T follicular helper cell (primary cell): Measurements from ENCODE around the gene LMO2.
"Not testable (repeated sequence)": the region's sequence is repeated elsewhere in the genome, so short reads cannot be mapped to it uniquely, and the experiment has no call there.

Experiments used
- DNase-seq: peaks from one replicate; pipeline ENCODE4 v3.0.0-alpha.2; 2020; ENCODE audit warnings: low read depth
- total RNA-seq, 2 experiments: gene quantifications; one replicate each; lab custom pipeline; 2026; lab: John Stamatoyannopoulos, UW

Gene LMO2
- total RNA-seq: 0 to 0.04 reads per million in 2 experiments

DNA sequence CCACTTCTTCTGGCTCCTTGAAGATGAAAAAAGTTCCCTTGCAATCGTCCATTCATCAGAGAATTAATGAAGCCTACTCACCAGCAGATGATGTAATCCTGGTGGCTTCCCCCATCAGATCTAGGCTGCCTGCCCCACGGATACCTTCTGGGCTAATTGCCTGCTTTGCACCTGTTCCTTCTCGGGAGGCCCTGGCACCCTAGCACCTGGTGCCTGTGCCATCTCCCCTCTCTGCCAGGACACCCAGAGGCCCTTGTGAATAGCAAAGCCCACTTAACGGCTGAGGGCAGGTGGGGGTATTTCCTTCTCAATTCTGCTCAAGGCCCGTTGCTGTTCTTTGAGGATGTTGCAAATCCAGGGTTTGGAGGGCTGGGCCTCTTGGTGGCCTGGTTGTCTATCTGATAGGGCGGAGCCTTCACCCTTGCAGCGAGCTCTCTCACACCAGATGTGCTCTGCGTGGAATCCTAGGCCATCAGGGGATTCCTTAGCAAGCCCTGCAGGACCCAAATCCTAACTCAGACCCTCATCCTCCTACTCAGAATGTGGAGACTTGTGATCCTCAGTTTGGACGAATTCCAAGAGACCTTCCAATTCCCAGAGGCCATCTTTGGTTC is at the start of gene LMO2:
TSS of gene LMO2 (minus strand) at position 363 of the 614 bp plus-strand sequence. CDS start 22,360 bp downstream, outside the sequence.
- DNase-seq: no peak

DNA sequence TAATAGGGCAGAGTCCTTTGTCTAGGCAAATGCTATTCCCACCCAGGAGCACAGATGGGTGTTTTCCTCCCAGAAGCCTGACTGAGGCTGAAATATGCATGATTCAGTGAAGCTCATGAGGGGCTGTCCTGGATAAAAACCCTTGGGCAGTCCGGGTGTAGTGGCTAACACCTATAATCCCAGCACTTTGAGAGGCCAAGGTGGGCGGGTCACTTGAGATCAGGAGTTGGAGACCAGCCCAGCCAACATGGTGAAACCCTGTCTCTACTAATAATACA is 48.6 kb upstream of the LMO2 start:
- DNase-seq: no peak

DNA sequence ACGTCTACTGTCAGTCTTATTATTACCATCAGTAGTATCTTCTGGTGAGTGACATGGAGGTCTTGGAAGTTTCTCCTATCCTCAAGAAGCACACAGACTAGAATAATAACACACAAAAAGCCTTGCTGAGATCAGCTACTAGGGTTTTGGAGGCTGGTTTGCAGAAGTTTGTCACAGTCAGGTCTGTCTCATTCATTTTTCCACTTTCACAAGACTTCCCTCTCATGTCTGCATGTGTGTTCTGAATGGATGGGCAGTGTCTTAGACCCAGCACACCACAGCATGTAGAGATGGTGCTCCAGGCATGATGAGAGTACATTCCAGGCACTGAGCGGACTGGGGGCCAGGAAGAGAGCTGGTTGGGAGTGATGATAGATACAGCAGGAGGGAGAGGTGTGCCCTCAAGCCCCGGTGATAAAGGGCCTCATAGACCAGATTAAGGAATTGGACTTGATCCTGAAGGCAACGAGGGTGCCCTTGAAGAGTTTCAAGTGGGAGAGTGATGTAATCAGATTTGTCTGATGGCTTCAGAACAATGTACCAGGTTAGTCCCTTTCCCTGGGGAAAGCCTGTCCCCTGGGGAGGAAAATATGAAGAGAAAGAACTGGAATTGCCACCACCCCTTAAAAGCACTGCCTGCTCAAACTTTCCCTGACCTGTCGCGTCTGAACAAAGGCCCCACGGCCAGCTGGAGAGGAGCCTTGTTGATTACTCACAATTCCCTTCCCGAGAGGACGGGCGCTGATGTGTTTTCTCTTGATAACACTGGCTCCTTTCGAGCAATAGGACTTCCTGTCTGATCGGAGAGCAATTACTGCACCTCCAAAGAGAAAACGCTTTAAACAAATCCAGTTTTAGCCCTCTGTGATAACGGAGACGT is 45.1 kb upstream of the LMO2 start:
- DNase-seq: no peak

DNA sequence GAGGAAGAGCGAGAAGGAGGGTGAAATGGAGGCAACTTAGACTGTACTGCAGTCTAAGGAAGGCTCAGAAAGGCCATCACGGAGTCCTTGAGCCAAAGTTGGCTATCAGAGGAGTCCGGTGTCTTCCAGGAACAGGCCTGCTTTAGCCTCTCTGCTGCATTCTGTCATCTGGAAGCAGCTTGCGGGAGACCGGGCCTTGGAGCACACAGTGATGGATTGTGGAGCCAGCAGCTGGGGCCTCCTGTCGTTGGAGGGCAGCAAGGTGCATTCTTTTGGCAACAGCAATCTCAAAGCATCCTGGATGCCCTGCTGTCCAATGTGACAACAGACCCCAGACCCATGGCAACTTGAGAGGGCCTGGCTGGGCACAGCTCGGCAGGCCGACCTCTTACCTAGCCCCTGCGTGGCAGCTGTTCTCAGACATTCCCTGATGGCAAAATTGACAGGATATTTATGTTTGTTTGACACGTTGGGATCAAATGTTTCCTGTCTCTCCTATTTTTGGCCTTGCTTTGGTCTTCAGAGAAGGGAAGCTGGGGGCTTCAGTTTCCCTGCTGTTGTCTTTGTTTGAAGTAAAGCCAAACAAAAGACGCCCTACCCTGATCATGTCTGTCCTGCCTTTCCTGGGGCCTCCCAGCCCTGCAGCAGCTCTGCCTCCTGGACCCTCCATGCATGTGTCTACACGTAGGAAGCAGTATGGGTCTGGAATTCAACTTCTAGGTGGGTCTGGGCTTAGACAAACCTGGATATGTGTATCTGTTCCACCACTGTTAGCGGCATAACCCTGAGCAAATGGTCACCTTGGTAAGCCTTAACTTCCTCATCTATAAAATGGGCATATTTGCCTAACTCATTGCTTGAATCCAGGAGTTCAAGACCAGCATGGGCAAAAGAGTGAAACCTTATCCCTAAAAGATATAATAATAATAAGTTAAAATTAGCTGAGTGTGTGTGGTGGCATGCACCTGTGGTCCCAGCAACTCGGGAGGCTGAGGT is 43.9 kb upstream of the LMO2 start:
- DNase-seq: no peak

DNA sequence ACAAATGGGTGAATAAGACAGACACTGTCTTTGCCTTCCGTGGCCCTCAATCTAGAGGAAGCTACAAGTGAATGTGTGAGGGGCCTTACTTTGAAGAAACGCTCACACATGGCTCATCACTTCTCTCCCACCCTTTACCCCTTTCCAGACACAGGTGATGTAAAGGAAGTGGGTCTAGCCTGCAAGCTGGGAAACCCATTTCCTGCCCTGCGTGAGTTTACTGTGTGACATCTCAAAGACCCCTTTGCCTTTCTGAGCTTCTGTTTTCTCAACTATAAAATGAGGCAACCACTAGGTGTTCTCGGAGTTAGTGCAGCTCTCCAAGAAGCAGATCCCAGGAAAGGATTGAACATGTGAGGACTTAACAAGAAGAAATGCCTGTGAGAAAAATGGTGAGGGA is 43.1 kb upstream of the LMO2 start:
- DNase-seq: no peak

DNA sequence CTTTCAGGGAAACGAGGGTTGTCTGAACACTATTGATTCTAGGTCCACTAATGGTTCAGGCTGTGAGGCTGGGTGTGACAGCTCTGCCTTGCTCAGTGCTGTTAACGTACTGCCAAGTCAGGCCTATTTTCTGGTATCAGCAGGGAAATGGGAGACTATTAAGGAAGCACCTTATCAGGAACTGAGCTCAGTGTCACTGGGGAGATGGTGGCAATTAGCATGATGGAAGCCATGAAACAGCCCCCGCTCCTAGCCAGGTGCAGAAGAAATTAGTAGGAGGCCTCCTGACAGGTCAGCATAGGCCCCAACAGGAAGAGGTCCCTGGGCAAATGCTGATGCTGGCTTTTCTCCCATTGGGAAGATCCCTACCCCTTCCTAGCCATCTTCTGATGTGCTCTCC is 42.6 kb upstream of the LMO2 start:
- DNase-seq: no peak

DNA sequence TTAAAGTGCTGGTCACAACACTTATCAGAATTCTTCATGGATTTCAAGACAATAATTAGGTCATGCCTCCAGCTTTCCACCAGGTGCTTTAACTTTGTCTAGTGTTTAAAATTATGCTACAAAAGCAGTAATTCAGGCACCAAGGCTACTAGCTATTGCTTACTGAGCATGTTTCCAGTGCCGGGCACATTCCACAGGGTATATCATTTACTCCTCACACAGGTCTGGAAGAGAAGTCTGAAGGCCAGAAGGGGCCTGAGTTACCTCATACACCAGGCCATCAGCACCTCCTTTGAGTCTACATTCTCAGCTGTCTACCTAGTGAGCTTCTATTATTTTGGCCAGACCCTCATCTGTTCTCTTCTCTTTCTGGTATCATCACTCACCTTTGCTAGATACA is 41.7 kb upstream of the LMO2 start:
- no peak for DNase-seq

DNA sequence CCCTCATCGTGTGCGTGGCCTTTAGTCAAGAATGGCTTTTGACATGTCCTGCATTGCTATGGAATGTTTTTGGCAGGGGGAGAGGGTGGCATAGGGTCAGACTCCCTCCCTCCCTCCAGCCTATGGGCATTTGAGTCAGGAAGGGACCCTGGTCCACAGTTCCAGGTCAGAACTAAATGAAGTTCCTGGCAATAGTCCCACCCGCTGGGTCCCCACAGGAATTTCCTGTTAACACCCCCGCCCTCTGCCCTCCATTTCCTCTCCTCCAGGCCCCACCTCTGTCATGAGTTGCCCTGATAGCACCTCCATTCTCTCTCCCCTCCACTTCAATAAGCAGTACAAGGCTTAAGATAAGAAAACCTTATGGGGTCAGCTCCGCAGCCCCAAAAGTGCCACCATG is 40.8 kb upstream of the LMO2 start:
- DNase-seq: no peak

DNA sequence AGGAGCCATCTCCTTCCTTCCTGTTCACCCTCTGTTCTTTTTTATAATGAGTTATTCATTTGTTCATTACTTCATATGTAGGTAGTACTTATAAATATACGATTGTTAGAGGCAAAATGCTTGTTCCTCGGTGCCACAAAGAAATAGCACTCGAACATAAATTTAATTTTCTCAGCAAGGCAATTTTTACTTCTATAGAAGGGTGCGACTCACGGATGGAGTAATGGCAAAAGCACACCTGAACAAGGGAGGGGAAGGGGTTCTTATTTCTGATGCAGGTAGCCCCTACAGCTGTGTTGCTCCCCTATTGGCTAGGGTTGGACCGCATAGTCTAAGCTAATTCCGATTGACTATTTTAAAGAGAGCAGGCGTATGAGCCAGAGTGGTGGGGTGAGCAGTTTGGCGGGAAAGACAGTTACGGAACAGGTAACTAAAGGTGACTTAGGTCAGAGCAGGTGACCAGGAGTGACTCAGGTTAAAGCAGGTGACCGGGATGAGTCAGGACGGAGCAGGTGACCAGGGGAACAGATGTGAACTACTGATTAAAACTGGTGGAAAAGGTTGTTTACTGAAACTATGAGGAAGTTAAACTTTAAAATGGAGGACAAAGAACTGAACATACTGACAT is 40.0 kb upstream of the LMO2 start:
- not testable (repeated sequence) for DNase-seq

DNA sequence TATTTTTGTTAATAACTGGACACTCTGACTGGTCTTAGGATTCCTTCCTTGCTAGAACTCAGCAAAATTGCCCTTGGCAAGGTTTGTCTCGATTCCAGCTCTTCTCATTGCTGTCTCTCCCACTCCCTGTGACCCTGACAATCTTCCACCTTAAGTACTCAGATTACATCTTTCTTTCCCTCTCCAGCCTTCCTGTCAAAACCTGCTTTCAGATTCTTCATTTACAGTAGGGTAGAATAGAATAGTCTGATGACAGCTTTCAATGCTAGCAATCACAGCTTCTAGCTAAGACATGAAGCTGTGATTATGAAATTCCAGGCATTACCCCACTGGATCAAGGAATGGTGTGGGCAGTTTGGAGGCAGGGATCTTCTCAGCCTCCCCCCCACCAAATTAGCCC is 39.2 kb upstream of the LMO2 start:
- no peak for DNase-seq

DNA sequence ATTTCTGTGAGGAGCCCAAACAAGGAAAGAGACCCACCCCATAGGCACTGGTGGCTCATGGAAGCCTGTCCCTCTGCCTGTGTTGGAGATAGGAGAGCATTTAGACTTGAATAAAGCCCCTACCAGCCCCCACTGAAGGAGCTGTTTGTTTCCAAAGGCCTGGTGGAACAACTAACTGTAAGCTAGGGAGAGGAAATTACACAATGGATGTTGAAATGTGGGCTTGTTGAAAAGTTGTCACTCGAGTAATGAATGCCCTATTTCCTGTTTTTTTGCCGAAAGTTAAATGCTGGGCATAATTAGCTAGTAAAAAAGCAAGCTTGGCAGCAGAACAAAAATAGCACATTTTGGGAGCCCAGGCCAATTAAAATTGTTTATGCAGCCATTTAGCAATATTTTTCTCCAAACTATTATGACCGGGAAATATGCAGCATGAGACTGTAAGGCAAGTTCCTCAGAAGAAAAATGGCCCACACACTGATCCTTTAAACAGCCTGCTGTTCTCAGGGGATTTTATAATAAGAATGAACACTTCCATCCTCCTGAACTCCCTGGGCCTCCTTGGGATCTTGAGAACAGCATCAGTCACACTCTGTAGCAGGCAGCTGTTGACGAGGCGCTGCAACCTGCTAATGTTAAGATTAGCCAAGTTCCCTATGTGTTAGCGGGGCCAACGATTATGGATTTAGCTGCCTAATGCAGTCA is 38.6 kb upstream of the LMO2 start:
- no peak for DNase-seq

DNA sequence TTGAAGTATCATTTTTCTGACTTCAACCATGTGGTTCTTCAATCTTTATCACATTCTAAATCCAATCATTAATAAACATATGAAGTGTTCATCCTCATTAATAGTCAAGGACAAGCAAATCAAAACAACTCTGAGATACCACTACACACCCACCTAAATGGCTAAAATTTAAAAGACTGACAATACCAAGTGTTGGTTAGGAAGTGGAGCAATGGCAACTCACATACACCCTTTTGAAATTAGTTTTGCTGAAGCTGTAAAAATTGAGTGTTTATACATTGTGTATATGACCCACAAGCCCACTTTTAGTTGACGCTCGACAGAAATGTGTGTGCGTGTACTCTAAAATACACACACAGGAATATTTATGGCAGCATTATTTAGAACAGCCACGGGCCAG is 36.7 kb upstream of the LMO2 start:
- no peak for DNase-seq

DNA sequence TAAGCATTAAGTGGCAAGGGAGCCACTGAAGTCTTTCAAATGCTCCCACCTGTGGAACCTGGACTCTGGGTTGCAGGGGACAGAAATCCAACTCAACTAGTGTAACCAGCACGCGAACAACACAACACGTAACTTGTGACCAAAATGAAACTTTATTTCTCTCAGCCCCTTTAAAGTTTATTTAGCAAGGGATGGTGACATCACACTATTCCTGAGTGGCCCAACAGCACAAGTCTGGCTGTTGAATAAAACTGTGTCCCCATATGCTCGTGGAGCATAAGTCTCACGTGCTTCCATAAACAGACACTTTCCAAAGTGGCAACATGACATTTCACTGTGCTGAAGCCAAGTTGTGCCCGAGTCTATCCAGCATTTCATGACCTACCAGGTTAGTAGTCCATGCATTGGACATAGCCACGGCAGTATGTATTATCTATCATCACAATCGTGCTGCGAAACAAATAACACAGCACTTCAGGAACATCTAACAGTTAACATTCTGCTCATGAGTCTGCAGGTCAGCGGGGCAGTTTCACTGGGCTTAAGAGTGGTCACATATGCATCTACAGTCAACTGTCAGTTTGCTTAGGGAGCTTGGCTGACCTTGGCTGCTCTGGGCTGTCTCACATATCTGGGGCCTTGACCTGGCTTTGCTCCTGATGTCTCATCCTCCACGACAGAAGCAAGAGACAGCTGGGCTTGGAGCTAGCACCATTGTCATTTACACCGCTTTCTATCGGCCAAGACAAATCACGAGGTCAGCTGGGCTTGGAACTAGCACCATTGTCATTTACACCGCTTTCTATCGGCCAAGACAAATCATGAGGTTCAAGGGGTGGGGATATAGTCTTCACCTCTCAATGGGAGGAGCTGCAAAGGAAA is 35.0 kb upstream of the LMO2 start:
- DNase-seq: no peak

DNA sequence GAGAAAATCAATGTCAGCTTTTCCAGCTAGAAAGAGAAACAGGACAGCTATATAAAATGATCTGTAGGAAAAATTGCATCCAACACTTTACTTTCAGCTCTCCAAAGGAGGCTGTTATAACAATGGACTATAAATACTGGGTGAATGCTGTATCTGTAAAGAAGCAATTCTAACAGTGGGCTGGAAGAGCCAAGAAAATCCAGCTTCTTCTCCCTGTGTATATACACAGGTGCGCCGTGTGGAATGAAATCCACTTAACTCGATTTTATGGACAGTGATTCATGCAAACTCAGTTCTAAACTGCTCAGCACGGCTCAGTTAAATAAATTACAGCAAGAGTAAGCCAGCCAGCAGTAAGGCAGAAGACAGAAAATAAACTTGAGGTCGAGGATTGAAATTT is 32.5 kb upstream of the LMO2 start:
- DNase-seq: no peak

DNA sequence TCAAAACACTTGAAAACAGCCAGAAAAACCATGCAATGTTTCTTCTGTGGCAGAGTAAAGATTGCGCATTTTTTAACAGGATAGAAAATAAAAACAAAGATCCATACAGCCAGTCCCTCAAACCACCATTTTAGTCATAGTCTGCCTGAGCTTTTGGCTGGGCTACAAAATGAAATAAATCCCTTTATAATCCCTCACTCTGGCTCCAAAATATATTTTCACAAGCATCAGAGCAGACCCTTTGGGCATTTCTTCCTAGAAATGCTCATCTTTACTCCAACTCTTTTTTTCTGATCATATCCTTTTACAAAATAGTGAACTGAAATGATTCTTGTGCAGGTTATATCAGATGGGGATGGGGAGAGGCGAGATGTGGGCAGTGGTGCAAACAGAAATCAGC is 31.8 kb upstream of the LMO2 start:
- no peak for DNase-seq

DNA sequence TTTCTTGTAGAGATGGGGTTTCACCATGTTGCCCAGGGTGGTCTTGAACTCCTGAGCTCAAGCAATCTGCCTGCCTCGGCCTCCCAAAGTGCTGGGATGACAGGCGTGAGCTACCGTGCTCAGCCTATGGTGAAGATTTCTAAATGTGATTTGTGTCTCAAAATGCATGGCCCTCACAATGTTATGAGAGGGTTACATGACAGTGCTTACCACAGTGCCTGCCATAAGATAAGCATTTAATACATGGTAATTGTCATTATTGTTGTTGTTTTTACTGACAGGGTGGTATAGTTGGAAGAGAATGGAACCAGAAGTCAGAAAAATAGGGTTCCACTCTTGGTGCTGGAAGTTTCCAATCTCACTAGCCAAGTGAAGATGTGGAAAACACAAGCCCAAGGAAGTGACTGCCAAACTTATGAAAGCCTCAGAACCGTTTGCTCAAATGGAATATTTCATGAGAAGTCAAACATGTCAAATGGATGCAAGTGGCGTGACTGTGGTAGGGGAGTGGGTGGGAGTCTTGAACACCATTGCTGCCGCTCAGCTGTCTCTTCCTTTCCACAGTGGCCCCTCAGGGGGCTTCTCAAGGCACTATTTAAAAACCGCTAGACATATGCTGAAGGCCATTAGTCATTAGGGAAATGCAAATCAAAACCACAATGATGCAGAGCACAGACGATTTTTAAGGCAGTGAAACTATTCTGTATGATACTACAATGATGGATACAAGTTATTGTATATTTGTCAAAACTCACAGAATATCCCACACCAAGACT is 29.1 kb upstream of the LMO2 start:
- no peak for DNase-seq

DNA sequence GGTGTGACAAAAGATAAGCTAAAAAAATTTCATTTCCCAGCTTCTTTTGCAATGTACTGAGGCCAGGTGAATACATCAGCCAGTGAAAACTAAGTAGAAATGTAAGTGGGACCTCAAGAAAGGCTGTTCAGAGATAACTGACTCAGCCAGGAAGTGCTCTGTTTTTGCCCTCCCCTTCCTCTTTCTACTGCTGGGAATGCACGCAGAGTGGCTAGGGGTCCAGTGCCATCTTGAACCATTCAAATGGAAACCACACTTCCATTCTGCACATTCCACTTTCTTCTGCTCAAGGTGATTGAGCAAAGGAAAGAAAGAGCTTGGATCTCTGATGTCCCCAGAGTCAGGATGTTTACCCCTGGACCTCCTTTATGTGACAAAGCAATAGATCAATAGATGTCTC is 27.8 kb upstream of the LMO2 start:
- no peak for DNase-seq

DNA sequence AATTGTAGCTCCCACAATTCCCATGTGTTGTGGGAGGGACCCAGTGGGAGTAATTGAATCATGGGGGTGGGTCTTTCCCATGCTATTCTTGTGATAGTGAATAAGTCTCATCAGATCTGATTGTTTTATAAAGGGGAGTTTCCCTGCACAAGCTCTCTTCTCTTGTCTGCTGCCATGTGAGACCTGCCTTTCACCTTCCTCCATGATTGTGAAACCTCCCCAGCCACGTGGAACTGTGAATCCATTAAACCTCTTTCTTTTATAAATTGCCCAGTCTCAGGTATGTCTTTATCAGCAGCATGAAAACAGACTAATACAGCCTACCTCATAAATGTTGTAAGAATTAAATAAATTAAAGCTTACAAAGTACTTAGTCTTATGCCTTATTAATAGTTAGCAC is 25.5 kb upstream of the LMO2 start:
- not testable (repeated sequence) for DNase-seq

DNA sequence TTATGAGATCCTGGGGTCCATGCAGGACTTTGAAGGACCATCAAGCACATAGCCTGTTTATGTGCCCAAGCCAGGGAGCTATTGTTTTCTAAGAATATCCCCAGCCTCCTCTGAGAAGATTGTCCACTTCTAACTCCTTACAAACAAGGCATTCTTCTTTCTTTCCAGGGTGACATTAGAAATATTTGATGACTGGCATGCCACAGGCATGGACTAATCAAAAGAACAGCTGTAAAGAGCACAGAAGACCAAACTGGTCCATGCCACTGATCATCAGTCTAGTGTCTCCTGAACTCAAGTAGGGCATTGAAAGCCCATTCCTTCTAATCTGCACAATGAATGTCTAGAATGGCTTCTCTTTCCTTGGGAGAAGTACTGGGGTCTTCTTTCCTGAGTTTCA is 24.9 kb upstream of the LMO2 start:
- DNase-seq: no peak

DNA sequence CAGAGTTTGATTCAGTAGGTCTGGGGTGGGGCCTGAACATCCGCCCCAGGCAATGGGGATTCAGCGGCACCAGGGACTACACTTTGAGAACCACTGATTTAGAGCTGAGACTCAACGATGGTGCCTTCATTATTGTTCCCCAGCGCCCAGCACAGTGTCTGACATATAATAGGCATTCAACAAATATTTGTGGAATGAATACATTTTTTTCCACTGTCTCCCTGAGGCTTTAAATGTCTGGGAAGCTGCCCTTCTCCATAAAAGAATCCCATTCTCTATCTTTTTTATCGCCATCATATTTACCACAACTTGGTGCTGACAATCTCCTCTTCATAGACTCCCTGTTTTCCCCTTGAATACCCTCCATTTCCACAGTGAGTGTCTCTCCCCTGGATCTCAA is 23.6 kb upstream of the LMO2 start:
- DNase-seq: no peak
